ENCODE results near the gene GNB5.

Gene GNB5

GRCh38 chr15:52139599-52140462 lies 51.4 kb downstream of the GNB5 start:
- peak; percentile 34 to 53 for DNase-seq

GRCh38 chr15:52137432-52138357 lies 53.5 kb downstream of the GNB5 start:
- DNase-seq = no peak

- peak in 1 of 2 donors; percentile 29 for DNase-seq
Measured at GRCh38 chr15:52136442-52136980, 54.7 kb downstream of the GNB5 start.

GRCh38 chr15:52134502-52135144 lies 56.6 kb downstream of the GNB5 start:
- DNase-seq = no peak

DNA sequence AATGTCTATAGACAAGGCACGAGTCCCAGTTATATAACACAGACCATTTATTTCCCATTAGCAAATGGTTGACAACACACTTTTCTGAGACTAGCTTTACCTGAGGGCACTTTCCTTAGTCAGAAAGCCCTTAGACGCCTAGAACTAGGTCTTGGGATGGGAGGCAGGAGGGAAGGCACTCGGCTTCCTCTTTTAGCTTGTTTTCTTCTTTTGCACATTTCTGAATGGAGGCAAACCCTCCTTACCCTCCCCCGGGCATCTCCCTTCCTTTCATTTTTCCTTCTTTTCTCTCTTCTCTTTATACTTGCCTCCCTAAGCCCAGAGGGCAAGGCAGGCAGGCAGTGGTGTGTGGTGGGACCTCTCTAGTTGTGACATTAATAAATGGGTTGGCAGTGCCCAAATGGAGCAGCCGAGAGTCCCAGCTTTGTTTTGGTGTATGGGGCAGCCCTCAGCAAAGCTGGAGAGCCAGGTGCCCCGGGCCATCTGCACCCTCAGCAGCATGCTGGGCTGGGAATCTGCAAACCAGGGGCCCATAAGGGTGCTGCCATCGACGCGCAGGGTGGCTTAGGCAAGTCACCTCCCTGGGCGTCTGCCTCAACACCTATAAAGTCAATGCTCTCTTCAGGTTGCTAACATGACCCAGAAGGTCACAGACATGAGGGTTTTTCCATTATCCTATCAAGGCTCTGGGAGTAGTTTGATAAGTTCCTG lies 57.5 kb downstream of the GNB5 start:
- no peak for DNase-seq

DNA sequence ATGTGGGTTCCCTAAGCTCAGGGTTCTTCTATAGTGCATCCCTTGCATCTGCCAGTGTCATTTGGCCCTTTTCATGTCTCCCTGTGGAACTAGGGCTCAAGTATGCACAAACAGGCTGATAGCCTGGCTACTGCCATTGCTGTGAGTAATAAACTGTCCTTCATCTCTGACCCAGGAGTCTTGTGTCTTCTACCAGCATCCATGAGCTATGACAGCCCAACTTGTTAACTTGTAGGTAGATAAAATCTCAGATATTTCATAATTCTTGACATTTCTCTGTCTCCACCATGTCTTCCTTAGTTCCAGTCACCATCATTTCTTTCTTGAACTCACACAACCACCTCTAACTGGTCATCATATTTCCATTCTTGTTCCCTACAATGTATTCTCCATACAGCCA lies 59.1 kb downstream of the GNB5 start:
- DNase-seq = no peak

DNA sequence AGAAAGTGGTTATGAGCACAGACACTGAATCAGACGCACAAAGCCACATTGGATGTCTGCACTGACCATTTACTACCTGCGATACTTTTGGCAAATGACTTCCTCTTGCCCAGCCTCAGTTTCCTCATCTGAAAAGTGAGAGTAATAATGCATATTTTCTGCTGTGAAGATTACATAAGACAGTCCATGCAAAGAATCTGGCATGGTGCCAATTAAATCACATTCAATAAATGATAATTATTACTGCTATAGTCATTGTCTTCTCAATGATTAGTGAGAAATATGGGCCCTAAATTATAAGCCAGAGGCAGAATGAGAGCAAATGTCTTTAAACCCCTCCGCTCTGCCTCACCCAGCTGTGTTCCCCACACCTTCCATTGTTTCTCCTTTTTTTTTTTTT lies 62.6 kb downstream of the GNB5 start:
- DNase-seq = no peak

- no peak for DNase-seq
Measured at GRCh38 chr15:52124270-52124880, 66.8 kb downstream of the GNB5 start.

DNA sequence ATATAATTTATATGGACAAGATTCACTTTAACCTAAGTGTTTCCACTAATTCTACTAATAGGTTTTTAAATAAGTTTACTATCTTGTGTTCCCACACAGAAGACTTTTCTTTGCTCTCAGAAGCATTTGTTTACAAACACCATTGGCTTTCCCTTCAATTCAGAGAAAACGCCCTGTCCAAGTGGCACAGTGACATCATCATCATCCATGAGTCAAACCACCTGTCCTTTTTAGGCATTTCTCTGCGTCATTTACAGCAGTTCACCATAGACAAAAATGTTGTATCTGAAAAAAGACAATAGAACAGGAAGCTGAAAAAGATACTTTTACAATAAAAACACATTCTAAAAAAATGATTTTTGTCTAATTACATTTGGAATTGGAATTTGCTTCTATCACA lies 69.3 kb downstream of the GNB5 start:
- no peak for DNase-seq

DNA sequence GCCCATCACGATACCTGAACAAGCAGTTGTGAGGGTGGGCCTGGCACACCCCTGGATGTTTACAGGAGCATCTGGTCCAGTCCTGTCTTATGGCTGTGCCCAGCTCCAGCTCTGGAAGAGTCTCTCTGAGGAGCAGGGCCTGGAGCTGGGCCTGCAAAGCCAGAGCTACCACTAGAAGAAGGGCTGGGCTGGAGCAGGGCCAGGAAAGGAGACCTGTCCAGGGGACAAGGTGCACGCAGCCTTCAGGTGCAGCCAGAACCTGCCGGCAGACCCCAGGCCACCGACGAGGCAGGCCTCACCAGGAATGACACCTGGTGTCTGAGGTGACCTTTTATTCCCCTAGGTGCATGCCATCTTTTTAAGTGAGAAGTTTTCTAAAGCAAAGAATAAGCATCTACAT lies 70.2 kb downstream of the GNB5 start:
- no peak for DNase-seq

DNA sequence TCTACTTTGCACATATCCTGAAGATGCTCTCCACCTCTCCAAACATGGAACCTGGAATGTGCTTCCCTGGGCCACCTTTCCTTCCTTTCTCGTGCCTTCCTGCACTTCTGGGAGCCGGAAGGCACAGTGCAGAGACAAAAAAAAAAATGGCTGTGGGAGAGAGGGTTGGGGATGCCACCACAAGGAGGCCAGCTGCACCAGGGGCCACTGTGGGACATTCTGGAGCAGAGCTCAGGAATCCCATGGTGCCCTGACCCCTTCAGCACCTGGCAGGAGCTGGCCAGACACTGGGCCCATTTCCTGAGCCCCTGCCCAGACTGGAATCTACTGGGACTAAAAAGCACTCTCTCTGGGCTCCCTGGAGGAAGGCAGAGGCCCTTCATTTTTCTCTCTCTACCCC lies 70.7 kb downstream of the GNB5 start:
- DNase-seq = no peak

DNA sequence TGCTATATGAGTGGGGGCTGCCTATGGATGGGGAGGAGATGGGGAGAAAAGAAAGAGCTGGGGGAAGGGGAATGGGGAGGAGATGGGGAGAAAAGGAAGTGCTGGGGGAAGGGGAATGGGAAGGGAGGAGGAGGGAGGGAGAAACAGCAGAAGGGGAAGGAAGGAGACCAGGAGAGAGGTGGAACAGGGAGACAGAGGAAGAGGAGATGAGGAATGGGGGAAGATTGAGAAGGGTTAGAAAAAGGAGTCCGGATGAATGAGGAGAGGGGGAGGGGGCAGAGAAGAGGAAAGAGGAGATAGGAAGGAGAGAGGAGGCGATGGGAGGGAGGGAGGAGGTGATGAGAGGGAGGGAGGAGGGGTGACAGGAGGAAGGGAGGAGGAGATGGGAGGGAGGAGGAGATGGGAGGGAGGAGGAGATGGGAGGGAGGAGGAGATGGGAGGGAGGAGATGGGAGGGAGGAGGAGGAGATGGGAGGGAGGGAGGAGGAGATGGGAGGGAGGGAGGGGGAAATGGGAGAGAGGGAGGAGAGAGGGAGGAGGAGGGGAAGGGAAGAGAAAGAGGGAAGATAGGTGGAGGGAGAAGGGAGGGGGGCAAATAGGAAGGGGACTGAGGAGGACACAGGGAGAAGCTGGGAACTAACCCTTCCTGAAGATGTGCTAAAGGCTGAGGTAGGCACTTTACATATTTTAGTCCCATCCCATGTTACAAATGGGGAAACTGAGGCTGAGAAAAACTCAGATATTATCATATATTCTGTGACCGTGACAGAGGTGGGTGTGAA lies 72.0 kb downstream of the GNB5 start:
- no peak for DNase-seq

GRCh38 chr15:52117549-52117948 lies 73.6 kb downstream of the GNB5 start:
- DNase-seq = no peak

DNA sequence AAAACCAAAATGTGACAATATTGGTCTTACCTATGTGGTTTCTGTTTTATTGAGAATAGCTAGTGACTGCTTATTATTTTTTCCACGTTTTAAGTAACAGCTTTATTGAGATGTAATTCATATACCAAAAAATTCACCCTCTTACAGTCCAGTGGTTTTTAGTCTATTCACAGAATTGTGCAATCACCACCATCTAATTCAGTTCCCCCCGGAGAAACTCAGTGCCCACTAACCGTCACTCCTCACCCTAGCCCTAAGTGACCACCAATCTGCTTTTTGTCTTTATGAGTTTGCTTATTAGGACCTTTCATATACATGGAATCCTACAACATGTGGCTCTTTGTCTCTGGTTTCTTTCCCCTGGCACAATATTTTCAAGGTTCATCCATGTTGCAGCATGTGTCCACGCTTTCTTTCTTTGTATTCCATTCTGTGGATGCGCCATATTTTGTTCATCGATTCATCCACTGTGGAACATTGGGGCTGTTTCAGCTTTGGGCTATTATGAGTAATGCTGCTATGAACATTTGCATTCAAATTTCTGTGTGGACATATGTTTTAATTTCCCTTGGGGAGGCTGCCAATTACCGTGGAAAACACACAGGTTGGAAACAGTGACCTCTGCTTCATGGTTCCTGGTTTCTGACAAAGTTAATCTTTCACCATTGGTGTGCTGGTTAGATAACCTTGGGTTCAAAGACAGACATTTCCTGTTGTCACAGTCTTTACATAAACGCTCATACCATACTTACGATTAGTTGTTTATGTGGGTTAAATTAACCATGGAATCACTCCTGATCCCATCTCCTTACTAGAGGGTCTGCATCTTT lies 75.4 kb downstream of the GNB5 start:
- no peak for DNase-seq

DNA sequence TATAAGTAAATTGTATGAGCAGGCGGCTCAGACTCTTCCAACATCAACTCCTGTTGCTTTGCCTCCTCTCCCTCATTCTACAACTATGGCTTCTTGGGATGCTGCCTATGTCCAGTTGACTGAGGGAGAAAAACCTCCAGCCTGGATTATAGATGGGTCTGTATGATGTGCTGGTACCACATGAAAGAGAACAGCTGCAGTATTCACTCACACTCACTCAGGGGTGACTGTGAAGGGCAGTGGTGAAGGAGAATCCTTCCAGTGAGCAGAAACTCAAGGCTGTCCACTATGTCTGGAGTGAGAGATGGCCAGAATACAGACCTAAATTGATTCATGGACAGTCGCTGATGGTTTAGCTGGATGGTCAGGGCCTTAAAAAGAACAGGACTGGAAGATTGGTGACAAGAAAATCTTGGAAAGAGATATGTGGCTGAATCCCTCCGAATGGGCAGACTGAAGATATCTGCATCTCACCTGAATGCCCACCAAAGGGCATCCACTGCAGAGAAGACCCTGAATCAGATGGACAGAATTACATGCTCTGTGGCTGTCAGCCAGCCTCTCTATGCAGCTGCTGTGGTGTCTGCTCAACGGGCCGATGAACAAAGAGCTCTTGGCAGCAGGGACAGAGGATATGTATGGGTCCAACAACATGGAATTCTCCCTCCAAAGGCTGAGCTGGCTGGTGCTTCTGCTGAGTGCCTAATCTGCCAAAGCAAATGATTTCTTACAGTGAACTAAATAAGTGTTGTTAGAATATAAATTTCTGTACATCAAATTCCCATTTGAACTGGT lies 76.7 kb downstream of the GNB5 start:
- DNase-seq = peak; percentile 46 to 70

DNA sequence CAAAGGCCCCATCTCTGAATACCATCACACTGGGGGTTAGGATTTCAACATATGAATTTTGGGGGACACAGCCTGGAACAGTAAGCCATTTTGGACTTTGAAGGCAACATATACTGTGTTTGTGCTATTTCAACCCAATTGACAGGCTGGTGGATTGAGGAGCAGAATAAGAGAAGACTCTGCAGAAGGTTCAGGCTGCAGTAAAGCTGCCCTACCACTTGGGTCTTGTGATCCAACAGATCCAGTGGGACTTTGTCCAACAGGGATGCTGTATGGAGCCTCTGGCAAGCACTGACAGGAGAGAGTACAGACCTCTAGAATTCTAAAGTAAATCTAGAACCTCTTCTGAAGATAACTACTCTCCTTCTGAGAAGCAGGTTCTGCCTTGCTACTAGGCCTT lies 77.5 kb downstream of the GNB5 start:
- DNase-seq = no peak

DNA sequence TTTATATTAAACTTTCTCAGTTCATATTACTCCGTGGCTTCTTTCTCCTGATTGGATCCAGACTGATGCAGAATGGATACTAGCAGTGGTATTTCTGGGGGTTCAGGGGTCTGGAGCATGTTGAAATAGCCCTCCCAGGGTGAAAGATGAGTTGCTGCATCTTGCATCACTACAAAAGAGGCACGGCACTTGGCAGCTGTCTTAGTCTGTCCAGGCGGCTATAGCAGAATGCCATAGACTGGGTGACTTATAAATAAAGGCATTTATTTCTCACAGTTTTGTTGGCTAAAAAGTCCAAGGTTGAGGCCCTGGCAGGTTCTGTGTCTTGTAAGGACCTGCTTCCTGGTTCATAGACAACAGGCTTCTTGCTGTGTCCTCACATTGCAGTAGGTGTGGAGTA lies 78.0 kb downstream of the GNB5 start:
- no peak for DNase-seq

DNA sequence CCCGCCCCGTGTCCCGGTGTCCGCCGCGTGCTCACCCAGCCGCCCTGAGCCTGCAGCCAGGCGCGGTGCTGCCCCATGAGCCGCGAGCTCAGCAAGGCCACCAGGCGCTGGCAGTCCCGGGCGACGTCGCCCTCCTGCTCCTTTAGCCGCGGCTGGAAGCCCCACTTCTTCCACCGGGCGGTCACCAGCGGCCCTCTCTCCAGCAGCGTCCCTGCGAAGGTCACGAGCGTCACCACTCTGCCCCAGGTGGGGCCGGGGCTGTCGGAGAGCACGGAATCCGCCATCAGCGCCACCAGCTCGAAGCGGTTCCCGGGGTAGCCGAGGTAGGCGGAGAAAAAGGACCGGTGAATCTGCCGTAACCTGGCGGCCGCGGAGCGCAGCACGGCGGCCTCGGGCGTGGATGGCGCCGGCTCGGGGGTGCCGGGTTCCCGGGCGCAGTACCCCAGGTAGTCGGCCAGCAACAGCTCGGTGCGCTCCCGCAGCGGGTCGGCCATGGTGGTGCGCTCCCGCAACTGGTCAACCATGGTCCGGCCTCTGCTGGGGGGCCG lies 78.9 kb downstream of the GNB5 start:
- DNase-seq = no peak

All from hippocampal formation (tissue), 2 donors.